DOHH2 (cell line): ENCODE results near the gene AUTS2.

Experiments used
- EZH2phosphoT487 ChIP-seq: fragments of 200-600 bp; sonication (generic); IDR thresholded peaks from 2 replicates; pipeline ENCODE4 v1.6.1; 2017; ENCODE audit warnings: borderline replicate concordance, mild to moderate bottlenecking, antibody characterized with exemption, low read length, moderate library complexity, mixed read lengths
- TF ChIP-seq, protein P1 (sequence below): fragments of 200-600 bp; sonication (generic); IDR thresholded peaks from one replicate; pipeline ENCODE4 v1.5.1; 2014; ENCODE audit warnings: antibody characterized with exemption, mild to moderate bottlenecking, low read depth, low read length; ENCODE audit not compliant: poor library complexity, severe bottlenecking

DNA sequence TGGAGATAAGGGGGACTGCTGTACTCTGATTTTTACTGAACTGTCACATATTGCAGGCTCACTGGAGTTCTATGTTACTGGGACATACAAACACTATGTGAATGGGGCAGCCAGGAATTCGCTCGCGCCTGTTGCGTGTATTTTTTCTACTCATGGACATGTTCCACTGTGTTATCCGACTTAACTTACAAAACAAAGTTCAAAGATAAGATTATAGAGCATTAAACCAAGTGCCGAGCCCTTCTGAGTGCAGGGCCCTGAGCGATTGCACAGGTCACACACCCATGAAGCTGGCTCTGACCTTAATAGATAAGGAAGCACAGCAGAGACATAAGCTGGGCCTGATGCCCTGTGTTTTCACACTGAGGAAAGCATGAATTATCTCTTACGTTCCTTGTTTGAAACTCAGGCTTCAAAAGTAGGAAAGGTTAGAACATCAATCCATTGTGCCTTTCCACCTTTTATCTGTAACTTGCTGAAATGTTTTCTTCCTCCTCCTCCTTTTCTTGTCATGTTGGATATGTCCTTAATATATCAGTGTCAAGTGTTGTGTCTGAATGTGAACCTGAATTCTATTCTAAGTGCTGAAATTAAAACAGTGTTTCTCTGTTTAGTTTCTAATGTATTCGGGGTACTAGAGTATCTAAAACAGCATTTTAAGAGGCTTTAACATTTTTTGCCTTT is 273.8 kb downstream of the AUTS2 start:
- TF ChIP-seq, protein P1, sequence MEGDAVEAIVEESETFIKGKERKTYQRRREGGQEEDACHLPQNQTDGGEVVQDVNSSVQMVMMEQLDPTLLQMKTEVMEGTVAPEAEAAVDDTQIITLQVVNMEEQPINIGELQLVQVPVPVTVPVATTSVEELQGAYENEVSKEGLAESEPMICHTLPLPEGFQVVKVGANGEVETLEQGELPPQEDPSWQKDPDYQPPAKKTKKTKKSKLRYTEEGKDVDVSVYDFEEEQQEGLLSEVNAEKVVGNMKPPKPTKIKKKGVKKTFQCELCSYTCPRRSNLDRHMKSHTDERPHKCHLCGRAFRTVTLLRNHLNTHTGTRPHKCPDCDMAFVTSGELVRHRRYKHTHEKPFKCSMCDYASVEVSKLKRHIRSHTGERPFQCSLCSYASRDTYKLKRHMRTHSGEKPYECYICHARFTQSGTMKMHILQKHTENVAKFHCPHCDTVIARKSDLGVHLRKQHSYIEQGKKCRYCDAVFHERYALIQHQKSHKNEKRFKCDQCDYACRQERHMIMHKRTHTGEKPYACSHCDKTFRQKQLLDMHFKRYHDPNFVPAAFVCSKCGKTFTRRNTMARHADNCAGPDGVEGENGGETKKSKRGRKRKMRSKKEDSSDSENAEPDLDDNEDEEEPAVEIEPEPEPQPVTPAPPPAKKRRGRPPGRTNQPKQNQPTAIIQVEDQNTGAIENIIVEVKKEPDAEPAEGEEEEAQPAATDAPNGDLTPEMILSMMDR: no peak
- no peak for TF ChIP-seq EZH2phosphoT487
